ENCODE measurements around the gene GOLGA6L10. TPM values are rescaled to one million over a fixed set of nuclear protein-coding genes. Genes with fewer than 3 reads are reported as not detected.
"Not testable (repeated sequence)": the region's sequence is repeated elsewhere in the genome, so short reads cannot be mapped to it uniquely, and the experiment has no call there.

GOLGA6L10 gene, protein sequence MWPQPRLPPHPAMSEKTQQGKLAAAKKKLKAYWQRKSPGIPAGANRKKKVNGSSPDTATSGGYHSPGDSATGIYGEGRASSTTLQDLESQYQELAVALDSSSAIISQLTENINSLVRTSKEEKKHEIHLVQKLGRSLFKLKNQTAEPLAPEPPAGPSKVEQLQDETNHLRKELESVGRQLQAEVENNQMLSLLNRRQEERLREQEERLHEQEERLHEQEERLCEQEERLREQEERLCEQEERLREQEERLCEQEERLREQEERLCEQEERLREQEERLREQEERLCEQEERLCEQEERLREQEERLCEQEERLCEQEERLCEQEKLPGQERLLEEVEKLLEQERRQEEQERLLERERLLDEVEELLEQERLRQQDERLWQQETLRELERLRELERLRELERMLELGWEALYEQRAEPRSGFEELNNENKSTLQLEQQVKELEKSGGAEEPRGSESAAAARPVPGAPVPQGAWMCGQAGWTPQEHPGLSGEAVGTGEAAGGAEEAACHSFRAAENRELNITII
- 0.33 TPM for total RNA-seq
- long read RNA-seq = 0 reads

DNA sequence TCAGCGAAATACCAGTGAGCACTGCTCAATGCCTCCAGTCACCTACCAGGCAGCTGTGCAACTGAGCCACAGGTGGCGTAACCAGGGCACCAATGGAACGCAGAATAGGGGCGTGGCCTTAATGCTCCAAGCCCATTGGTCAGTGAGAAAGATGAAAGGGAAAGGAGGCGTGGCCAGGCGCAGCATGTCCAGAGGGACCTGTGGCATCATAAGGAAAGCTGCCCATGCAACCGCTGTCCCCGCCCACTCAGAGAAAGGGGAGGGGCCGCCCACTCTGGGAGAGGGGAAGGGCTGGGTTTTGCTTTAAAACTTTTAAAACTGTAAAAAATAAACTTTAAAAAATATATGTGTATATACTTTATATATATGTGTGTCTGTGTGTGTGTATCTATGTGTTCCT lies at the start of gene GOLGA6L10:
Gene GOLGA6L10, minus strand, starts transcription at position 101 of the 400 bp plus-strand sequence. Its CDS starts 100 bp downstream, at position 1.
- intact Hi-C loops (cut with micrococcal nuclease); DNase-seq; H3K27ac ChIP-seq (replicated peaks): not testable (repeated sequence)

DNA sequence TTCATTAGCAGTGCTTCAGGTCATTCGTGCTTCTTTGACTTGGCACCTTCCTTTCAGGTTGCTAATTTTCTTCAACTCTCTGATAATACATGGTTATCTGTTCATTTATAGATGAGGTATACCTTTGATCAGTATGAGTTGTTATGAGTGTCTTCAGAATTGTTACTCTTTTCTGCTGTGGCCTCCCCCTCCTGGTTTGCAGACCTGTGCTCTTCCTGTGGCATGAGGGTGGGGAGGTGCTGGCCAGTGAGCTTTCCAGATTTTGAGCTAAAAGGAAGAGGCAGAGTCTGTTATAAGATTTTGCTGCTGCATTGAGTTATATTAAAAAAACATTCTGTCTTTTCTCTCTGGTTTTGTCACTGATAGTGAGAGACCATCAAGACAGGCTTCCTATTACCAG lies 49.5 kb upstream of the GOLGA6L10 start:
- Histone ChIP-seq H3K36me3 (no peaks in the 10 kb centered on the region), H3K4me1 (no peaks in the 10 kb centered on the region), H3K27me3 (ENCODE audit: low read depth) (no peaks in the 10 kb centered on the region), H3K9me3 (replicated peaks) (peaks cover 8% of the 10 kb centered on the region), H3K4me3 (no peak overlapping the region), H3K27ac (replicated peaks) (no peak overlapping the region)
- no peak for DNase-seq
- intact Hi-C loops (cut with micrococcal nuclease) = no loop called here
- TF ChIP-seq, protein P1, sequence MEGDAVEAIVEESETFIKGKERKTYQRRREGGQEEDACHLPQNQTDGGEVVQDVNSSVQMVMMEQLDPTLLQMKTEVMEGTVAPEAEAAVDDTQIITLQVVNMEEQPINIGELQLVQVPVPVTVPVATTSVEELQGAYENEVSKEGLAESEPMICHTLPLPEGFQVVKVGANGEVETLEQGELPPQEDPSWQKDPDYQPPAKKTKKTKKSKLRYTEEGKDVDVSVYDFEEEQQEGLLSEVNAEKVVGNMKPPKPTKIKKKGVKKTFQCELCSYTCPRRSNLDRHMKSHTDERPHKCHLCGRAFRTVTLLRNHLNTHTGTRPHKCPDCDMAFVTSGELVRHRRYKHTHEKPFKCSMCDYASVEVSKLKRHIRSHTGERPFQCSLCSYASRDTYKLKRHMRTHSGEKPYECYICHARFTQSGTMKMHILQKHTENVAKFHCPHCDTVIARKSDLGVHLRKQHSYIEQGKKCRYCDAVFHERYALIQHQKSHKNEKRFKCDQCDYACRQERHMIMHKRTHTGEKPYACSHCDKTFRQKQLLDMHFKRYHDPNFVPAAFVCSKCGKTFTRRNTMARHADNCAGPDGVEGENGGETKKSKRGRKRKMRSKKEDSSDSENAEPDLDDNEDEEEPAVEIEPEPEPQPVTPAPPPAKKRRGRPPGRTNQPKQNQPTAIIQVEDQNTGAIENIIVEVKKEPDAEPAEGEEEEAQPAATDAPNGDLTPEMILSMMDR (IDR thresholded peaks at IDR 0.05; ENCODE audit: borderline replicate concordance) = no peak

More for the DNA sequence above, at the start of gene GOLGA6L10:
- not testable (repeated sequence) for H3K27me3 ChIP-seq (ENCODE audit: low read depth); H3K36me3 ChIP-seq; H3K9me3 ChIP-seq (replicated peaks); H3K4me3 ChIP-seq; H3K4me1 ChIP-seq

DNA sequence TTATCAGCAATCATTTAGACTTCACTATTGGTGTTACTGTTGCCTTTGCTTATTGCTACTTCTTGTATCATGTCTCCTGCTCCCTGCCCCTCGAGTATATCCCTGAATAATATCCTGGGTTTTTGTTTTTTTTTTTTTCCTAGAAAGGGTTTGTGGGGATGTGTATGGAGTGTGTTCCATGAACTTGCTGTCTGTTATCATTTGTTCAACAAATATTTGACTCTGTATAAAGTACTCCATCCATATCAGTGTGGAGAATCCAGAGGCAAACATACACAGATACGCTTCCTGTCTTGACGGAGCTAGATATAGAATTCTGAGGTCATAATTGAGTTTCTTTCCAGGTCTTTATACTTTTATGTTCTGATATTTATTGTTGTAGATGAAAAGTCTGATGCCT lies 48.5 kb upstream of the GOLGA6L10 start:
- H3K36me3 ChIP-seq = no peaks in the 10 kb centered on the region
- H3K4me3 ChIP-seq = no peak overlapping the region
- TF ChIP-seq, protein P1 (IDR thresholded peaks at IDR 0.05; ENCODE audit: borderline replicate concordance) = no peak

DNA sequence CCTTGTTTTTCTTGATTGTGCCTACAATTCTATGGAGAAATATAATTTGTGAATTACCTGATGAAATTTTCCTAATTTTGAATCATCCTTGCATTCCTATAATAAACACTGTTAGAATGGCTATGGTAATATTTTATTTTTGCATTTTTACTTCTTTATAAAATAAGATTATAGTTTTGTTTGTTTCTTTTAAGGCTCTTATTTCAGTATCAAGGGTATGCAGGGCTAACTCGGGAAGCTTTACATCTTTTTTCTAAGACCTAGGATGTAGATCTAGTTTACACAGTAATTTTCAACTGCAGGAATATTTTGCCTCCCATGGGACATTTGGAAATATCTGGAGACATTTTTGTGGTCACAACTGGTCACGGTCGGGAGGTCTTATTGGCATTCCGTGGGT lies 46.5 kb upstream of the GOLGA6L10 start:
- H3K4me3 ChIP-seq; intact Hi-C loops (cut with micrococcal nuclease); H3K27ac ChIP-seq (replicated peaks); H3K9me3 ChIP-seq (replicated peaks); H3K27me3 ChIP-seq (ENCODE audit: low read depth); H3K36me3 ChIP-seq; DNase-seq: not testable (repeated sequence)
- peaks cover 11% of the 10 kb centered on the region for H3K4me1 ChIP-seq

More for the DNA sequence above, 48.5 kb upstream of the GOLGA6L10 start:
- DNase-seq = no peak
- Histone ChIP-seq H3K9me3 (replicated peaks) (peaks cover 8% of the 10 kb centered on the region), H3K27ac (replicated peaks) (no peak overlapping the region), H3K4me1 (no peaks in the 10 kb centered on the region), H3K27me3 (ENCODE audit: low read depth) (no peaks in the 10 kb centered on the region)
- intact Hi-C loops (cut with micrococcal nuclease) = no loop called here

DNA sequence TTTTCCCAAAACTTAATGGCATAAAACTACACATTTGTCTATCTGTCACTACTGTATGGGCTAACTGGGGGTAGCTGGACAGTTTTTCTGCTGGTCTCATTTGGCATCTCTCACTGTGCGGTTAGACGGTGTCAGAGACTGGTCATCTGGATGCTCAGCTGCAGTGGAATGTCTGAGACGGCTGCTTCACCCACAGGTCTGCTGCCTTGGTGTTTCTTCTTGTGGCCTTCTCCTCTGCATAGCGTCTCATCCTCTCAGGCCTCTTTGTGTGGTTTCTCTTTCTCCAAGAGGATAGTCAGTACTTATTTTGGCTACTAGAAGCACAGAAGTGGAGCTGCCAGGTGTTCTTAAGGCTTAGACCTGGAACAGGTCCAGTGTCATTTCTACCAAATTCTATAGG lies 44.4 kb upstream of the GOLGA6L10 start:
- Histone ChIP-seq H3K27me3 (ENCODE audit: low read depth) (no peaks in the 10 kb centered on the region), H3K4me3 (no peak overlapping the region), H3K36me3 (no peaks in the 10 kb centered on the region), H3K27ac (replicated peaks) (no peak overlapping the region), H3K4me1 (peaks cover 11% of the 10 kb centered on the region), H3K9me3 (replicated peaks) (peaks cover 8% of the 10 kb centered on the region)
- TF ChIP-seq, protein P1 (IDR thresholded peaks at IDR 0.05; ENCODE audit: borderline replicate concordance) = no peak
- DNase-seq = no peak
- intact Hi-C loops (cut with micrococcal nuclease) = no loop called here

DNA sequence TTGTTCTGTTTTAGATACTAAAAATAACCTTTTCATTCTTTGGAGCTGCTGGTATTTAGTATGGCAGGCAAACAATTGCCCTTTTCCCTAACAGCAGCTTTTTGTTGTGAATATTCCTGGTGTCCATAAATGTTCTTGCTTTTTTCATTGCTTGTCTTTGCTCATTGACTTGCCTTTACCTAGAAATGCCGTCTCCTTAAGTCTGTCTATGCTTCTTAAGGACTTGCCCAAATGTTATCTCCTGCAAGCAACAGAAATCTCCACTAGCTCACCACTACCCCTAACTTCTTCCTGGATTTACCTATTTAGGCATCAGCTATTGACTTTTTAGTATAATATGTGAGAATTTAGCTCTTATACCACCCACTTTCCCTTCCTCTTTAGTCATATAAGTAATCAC lies 42.8 kb upstream of the GOLGA6L10 start:
- H3K4me3 ChIP-seq; DNase-seq; H3K9me3 ChIP-seq (replicated peaks); H3K27me3 ChIP-seq (ENCODE audit: low read depth); H3K36me3 ChIP-seq; H3K27ac ChIP-seq (replicated peaks); intact Hi-C loops (cut with micrococcal nuclease): not testable (repeated sequence)
- H3K4me1 ChIP-seq = peaks cover 11% of the 10 kb centered on the region

DNA sequence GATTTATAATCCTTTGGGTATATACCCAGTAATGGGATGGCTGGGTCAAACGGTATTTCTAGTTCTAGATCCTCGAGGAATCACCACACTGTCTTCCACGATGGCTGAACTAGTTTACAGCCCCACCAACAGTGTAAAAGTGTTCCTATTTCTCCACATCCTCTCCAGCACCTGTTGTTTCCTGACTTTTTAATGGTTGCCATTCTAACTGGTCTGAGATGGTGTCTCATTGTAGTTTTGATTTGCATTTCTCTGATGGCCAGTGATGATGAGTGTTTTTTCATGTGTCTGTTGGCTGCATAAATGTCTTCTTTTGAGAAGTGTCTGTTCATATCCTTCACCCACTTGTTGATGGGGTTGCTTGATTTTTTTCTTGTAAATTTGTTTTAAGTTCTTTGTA lies 40.9 kb upstream of the GOLGA6L10 start:
- H3K4me1 ChIP-seq = peaks cover 11% of the 10 kb centered on the region
- H3K9me3 ChIP-seq (replicated peaks); H3K27me3 ChIP-seq (ENCODE audit: low read depth); DNase-seq; H3K27ac ChIP-seq (replicated peaks); H3K4me3 ChIP-seq; intact Hi-C loops (cut with micrococcal nuclease); H3K36me3 ChIP-seq: not testable (repeated sequence)

DNA sequence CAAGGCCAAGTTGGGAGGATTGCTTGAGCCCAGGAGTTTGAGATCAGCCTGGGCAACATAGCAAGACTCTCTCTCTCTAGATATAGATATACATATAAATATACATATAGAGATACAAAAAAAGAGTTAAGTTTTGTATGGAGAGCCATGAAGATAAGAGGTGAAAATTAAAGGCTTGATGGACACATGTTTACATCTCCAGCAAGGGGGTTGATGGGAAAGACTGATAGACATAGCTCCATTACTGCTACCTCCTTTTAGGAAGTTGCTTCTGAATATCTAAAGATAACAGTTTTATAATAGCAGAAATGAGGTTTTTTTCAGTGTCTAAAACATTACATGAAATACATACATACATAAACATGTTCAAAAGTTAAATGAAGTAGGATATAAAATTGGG lies 37.9 kb upstream of the GOLGA6L10 start:
- H3K27ac ChIP-seq (replicated peaks); H3K4me3 ChIP-seq; DNase-seq; intact Hi-C loops (cut with micrococcal nuclease); H3K27me3 ChIP-seq (ENCODE audit: low read depth); H3K9me3 ChIP-seq (replicated peaks); H3K36me3 ChIP-seq: not testable (repeated sequence)
- peaks cover 10% of the 10 kb centered on the region for H3K4me1 ChIP-seq

DNA sequence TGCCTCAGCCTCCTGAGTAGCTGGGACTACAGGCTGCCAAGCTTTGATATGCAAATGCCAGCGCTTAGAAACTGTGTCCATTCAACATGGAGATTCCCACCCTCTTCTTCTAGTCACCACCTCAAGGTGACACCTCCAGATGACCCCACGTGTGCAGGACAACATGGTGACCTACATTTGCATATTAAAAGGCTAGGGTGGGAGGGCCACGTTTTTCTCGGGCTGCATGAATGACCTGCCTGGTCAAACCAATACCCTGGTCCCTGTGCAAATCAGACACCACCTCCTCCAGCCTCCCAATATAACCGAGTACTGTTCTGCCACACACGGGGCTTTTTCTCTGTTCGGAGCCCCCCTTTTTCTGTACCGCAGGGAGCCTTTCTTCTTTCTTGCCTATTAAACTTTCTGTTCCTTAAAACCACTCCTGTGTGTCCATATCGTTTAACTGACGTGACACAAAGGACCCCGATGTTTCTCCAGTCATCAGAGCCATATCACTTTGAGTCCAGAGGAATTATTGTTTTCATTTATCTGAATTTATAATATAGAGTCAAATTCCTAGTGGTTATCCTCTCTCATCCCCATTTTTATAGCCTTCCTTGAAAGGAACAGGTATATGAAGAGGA lies 32.2 kb upstream of the GOLGA6L10 start:
- DNase-seq; intact Hi-C loops (cut with micrococcal nuclease); H3K36me3 ChIP-seq; H3K27me3 ChIP-seq (ENCODE audit: low read depth); H3K4me1 ChIP-seq; H3K4me3 ChIP-seq; H3K27ac ChIP-seq (replicated peaks); H3K9me3 ChIP-seq (replicated peaks): not testable (repeated sequence)

DNA sequence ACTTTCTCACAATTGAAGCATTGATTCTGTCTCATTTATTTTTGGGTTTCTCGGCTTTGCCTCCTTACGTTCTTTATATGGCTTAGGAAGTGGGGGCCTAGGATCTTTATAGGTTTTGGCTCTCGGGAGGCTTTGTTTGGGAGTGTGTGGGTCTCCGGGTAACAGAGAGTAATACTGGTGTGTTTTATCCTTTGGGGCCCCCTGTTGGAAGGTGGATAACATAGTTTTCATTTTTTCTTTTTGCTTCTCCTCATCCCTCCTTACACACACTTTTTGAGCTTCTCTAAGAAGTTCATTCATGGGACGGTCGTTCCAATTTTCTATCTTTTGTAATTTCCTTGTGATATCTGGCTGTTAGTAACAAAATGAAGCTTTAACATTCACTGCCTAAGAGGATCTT lies 30.3 kb upstream of the GOLGA6L10 start:
- H3K36me3 ChIP-seq; H3K4me3 ChIP-seq; H3K27ac ChIP-seq (replicated peaks); intact Hi-C loops (cut with micrococcal nuclease); H3K27me3 ChIP-seq (ENCODE audit: low read depth); H3K9me3 ChIP-seq (replicated peaks); DNase-seq; H3K4me1 ChIP-seq: not testable (repeated sequence)
